HG03469 (cell line): Measurements from ENCODE around the gene RNLS.
A peak's percentile ranks its signal among the peaks of the same experiment; 100 is the strongest.

ENCODE experiments used
- ATAC-seq: cut with Tn5 transposase; IDR thresholded peaks from one replicate; pipeline ENCODE4 v1.9.1; 2021; ENCODE audit warnings: mild to moderate bottlenecking, moderate library complexity, moderate number of reproducible peaks; ENCODE audit not compliant: unreplicated experiment

Gene RNLS

DNA sequence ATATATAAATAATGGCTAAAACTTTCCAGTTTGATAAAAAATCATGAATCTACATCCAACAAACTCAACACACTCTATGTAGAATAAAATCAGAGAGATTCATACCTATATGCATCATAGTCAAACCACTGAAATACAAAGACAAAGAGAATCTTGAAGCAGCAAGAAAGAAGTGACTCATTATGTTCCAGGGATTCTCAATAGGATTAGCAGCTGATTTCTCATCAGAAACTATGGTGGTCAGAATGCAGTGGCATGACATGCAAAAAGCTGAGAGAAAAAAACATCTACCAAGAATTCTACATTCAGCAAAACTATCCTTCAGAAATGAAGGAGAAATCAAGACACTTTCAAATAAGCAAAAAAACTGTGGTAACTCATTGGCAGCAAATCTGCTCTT is 187.4 kb downstream of the RNLS start:
- no peak for ATAC-seq

DNA sequence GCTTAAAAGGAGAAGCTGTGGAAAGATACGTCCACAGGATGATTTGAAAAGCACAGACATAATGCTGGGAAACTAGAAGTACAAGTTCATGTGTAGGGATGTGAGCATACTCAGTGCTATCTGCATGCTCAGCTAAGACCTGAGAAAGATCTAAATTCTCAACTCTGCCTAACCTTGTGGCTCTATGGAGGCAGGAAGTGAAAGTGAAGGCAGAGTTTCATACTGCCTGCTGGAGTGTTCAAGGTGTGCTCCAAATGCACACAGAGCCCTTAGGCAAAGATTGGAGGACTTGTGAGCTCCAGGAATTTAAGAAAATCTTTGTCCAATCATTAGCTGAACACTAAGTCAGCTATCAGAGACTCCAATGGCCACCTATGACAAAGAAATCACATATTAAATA is 190.9 kb downstream of the RNLS start:
- ATAC-seq: peak; percentile 95

DNA sequence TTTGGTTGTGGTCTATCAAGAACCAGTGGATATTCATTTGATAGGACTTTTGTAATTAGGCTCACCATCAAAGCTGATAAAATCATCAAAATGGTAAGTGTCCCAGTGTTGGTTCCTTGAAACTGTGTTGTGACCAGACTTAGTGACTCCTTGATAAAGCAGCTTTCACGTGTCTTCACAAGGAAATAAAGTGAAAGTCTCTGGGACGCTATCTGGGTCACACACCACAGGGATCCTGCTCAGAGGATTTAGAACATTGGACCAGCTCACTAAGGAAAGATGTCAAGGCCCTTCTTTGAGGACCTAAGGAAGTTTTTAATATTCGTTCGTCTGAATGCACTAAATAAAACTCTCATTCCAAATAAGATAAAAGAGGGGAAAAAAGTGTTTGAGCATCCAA is 193.1 kb downstream of the RNLS start:
- ATAC-seq: no peak

DNA sequence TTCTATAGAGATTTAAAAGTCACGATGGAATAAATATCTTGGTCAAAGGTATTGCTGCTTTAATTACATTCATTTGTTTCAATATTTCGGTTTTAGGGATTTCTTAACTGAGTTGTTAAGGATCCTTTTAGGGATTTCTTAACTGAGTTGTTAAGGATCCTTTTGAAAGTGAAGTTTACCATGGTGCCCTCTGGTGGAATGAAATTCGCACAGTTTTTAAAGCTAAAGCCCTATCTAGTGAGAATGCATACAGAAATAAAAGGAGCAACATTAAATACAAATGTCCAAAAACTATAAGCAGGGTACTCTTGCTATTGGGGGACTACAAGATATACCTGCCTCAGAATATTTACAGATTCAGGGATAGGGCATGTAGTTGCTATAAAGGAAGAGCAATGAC is 193.7 kb downstream of the RNLS start:
- no peak for ATAC-seq

DNA sequence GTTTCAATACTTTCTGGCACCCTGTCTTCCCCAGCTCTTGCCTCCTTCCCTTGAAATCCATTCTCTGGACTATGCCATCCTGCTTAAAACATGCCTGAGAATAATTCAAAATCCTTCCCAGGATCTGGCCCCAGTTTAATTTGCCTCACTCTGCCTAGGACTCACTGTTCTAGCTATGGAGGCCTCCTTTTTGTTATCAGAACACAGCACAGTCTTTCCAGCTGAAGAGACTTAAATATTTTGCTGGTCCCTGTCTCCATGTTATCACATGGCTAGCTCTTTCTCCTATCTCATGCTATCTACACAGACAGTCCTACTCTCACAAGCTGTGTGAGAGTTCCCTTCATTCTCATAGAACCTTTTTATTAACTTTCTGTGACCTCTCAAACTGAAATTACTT is 194.8 kb downstream of the RNLS start:
- ATAC-seq: no peak

DNA sequence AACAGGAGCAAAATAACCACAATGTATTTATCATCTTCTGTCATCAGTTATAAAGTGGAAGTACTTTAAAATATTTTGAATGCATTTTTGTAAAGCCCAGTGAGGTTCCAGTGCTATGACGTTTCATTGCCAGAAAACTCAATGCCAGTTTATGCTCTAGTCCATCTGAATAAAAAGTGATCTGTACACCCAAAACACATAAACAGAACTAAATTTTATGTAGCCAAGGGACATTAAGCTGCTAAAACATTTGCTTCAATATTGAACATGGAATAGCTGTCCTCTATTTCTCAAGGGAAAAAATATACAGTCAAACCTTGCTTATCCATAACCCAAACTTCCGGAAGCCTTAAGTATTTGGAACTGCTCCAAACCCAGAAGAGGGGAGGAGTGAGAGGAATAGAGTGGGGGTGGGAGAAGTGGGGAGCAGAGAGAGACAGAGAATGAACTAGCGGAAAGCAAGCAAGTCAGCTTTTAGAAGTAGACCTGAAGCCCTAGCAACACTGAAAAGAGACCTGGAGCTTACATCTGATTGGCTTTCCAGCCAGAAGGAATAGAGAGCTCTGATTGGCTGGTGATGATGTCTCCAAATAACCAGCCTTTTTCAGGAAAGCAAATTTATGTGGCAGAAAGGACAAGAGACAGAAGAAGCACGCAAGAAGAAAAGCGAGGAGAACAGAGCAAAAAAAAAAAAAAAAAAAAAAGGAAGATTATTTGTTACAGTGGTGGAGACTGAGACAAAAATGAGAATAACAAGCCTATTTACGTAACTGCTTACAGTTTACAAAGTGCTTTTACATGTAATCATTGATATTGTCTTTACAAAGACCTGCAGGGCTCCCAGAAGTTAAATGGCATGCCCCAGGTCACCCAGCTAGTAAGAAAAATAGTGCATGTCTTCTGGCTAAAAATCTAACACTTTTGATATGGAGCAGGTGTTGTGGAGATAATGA is 196.0 kb downstream of the RNLS start:
- ATAC-seq: no peak

DNA sequence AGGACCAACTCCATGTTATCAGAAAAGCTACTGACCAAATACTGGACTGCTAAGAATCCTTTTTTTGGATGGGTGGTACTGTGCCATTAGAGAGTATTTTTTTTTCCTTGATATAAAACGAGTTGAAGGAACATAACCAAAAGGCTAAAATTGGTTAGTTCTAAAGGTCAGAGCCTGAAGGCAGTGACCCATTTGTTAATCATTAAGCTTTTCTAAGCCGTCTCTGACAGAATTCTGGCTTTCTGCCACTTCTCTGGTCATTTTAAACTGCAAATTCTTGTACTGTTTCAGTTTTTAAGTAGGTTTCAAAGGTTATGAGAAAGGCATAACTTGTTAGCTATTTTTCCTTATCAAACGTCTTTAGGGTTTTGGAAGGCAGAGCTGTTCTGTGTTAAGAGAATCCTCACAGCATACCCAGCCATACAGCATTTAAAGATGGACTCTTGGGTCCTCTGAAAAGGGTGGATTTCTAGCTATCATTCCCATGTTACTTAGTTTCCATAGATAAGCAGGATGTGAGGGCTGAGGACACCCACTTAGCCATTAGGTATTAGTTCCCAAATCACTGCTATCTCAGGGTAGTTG is 196.8 kb downstream of the RNLS start:
- ATAC-seq: peak; percentile 25

DNA sequence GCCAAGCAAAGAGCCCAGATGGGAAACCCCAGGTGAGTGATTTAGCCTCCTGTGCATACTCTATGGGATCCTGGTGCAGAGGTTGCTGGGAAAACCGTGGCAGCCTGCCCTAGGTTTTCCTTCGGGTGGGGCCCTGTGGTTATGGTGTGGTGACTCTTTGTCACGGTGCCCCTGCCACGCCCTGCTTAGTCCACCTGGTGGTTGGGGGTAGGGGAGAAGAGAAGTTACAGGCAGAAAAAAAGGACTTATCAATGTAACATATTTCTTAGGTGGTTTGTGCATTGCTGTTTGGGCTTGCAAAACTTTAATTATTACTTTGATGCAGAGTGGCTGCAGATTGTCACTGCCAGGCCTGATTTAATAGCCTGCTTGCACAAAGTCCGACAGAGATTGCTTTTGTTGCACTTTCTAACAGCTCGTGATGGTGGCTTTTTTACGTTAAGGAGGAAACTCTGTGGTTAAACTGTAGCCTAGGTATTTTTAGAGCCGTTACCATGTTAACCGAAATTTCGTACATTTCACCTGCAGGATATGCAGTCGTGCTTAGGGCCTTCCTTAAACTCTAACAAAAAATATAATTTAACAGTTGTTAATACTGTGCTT is 197.4 kb downstream of the RNLS start:
- ATAC-seq: peak; percentile 37

DNA sequence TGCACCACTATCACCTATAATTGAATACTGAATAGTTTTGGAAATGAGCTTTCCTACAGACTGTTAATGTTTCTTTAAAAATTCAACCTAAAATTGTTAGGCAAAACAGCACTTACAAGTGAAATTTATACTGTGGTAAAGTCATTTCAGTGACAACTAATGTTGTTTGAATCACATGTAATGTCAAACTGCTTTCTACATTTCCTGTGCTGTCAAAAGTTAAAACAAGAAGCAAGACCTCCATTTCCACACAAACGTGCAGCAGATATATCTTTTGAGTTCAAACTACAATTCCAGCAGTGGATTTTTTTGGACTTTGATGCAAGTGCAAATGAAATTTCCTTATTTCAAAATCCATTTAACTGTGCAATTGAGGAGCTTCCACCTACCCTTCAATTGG is 199.8 kb downstream of the RNLS start:
- ATAC-seq: no peak

DNA sequence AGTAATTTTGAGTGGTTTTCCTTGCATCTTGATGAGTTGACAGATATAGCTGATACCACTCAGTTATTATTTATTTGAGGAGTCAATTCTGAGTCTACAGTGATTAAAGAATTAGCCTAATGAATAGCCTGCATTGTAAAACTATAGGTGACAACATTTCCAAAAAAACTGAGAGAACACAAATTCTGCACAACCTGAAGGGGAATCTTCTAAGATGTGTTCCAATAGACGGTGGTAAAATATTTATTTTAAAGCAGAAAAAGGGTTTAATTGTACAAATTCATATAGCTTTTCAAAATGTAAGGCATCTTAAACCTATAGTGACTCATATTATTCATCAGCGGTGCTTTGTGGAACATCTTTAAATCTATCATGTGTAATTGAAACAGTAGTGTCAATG is 200.4 kb downstream of the RNLS start:
- no peak for ATAC-seq

DNA sequence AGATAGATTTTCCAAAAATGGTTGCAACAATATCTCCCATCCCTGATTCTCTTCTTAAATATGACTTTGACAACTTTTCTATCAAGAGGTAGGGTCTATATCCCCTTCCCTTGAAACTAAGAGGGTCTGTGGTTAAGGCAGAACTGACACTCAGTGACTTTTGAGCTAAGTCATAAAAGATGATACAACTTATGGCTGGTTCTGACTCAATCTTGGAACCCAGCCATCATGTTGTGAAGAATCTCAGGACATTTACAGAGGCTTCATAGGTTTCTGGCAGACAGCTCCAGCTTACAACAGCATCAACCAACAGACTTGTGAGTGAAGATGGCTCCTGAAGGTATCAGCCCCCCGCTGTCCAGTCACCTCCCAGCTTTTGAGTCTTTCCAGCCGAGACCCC is 203.5 kb downstream of the RNLS start:
- ATAC-seq: no peak

DNA sequence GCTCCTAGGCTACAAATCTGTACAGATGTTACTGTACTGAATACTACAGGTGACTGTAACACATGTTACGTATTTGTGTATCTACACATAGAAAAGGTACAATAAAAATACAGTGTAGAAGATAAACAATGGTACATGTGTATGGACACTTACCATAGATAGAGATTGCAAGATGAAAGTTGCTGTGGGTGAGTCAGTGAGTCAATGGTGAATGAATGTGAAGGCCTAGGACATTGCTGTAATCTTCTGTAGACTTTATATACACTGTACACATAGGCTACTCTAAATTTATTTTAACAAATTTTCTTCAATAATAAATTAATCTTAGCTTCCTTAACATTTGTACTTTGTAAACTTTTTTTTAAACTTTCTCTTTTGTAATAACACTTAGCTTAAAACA is 205.6 kb downstream of the RNLS start:
- no peak for ATAC-seq

DNA sequence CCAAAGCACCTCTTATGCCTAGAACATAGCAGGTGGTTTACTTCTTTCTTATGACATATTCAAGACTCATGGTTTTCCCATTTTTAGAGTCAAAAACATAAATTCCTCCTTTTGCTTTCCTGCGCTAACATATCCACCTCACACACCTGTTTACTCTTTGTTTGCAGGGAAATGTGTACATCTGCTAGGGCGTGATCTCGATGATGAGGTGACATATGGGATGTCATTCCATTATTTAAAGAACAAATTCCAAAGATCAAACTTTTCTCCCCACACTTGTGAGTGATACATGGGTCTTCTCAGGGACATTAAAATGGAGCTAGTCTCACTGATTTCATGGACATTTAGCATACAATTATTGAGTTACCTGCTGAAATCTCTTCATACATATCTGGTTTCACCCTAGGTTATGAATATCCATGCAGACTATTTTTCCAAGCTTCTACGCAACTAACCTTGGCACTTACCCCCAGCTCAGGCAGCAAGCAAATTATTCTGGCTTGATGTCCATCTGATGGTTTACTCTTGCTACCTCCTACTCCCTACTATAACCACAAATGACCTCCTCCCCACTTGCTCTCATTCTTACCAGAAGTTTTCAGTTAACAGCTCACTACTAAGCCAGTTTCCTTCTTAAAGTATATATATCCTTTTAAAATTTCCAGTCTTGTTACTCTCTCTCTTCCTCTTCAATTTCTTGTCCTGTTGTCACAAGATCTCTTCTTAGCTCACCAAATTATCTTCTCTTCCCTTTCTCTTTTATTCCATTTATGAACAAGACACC is 208.5 kb downstream of the RNLS start:
- ATAC-seq: no peak

DNA sequence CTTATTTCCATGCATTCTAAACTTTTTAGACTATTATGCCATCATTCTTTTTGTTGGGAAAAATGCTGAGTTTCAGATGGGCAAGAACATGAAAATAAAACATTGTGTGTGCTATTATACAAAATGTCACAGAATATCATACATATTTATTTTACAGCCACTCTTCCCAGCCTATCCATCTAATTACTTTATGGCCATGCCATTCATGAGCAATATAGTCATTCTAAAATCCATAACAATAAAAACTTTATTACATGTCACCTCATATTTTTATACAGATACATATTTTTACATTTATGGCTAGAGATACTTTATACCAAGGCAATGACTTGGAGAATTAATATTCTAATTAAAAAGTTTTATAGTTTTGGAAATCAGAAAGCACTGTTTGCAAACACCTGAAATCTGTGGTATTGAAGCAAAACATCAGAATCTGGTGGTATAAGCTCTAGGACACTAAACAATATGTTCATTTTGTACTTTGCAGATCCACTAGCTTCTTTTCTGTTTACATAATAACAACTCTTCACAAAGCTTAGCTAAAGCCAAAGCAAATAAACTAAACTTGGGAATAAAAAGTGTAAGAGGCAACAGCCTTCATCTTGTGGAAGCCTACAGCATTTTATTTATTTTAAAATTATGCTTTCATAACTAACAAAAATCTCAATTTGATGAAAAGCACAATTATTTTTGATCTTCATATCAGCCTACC is 210.1 kb downstream of the RNLS start:
- ATAC-seq: no peak

DNA sequence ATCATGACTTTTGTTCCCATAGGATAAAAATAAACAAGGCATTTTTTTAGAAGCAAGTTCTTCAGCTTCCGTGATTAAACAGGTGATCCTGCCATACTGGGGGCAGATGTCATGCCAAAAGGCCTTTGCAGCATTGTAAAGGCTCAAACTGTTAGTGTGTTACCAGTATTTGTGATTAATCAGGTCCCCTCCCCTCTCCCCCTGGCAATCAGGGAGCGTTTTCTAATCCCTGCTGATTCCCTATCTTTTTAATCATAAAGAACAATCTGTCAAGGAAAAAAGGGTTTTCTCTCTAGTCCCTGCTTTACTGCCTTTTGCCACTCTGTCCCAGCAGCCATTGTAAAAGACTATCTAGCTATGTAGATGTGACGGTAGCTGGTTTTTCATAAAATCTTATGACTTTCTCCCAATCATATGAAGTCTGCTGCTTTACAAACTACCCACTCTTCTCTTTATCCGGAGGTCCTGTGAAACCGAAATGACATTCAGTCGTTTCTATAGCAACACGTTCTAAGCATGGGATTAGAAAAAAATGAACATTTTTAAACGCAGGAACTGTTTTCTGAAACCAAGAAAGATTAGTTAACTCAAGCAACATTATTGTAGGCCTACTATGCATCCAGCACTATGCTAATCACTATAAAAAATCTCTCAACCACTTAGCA is 210.9 kb downstream of the RNLS start:
- no peak for ATAC-seq

DNA sequence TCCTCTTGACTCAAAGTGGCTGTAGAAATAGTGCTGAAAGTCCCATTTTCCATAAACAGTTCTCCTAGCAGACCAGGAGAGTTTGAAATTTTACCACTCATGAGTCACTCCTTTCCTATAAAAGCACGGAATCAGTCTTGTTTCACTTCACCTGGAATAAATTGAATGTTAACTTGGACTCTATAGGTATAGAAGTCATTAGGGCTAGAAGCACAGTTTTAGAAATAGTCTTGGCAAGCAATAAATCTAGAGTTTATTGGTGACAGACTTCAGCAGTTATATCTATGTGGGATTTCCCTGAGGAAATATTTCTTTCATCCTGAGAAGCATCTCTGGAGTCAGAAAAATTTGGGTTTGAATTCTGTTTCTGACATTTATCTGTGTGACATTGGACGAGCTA is 212.4 kb downstream of the RNLS start:
- no peak for ATAC-seq

DNA sequence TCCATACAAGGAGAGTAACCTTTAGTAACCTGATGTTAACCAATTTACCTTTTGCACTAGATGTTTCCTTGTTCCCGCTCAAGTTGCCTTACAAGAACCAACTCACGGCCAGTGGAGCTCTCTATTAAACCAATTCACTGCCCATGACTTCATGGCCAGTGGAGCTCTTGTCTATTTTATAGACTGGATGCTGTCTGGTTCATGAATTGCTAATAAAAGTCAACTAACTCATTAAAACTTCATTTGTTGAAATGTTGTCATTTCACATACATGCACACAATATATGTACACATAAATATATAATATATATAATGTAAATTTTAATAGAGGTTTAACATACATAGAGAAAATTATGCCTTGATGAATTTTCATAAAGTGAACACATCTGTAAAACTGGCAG is 216.3 kb downstream of the RNLS start:
- ATAC-seq: no peak

DNA sequence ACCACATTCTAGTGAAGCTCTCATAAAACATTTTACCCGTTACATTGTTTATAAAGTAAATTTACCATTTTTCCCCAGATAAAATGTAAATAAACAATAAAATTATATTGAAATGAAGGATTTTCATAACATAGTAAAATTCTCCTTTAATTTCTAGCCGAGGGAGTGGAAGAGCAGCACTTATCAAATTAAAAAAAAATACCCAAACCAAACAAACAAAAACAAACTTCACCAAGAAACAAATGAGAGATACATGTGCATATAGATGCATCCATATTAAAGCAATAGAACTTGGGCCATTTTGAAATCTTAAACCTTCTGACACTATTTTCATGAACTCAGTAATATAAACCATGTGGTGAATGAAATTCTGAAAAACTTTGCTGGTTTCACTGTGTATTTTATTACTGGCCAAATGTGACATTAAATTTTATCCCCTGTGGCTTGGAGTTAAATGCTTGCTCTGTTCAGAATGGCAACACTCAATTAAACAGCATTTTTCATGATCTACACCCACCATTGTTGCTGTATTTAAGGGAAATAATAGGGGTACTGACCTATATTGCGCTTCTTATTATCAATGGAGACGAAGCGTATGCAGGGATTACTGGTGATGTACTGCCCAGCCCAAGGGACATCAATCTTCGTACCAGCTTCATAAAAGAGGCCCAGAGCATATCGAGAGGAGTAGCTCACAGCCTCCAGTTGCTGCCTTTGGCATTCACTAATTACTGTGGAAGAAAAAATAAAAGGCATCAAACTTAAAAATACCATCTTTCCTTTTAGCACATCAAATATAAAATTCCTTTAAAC is 220.9 kb downstream of the RNLS start:
- no peak for ATAC-seq

DNA sequence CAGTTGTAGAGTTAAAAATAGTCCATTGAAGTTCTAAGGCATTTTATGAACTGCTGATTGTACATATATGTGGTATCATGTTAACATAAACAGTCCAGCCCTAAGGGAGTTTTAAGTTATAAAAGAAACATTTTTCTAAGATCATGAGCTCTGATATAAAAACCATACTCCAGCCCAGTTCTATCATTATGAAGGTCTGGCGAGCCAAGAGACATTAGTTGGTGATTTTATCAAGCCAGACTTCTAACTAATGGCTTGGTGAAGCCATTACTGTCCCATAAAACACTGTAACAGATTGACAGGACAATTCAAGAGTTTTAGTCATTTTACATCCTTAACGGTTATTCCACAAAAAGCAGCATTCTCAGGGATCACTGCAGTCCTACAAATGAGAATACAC is 221.6 kb downstream of the RNLS start:
- no peak for ATAC-seq
